ENCODE results near the gene MAP4K5.

MAP4K5 gene

GRCh38 chr14:50476134-50476533, 56.2 kb downstream of the MAP4K5 start:
- DNase-seq = no peak

- peak; percentile 51 for DNase-seq
Measured at GRCh38 chr14:50475460-50475859, 56.9 kb downstream of the MAP4K5 start.

GRCh38 chr14:50471838-50472465, 60.4 kb downstream of the MAP4K5 start:
- peak; percentile 30 for DNase-seq

GRCh38 chr14:50469982-50470381, 62.4 kb downstream of the MAP4K5 start:
- no peak for DNase-seq

GRCh38 chr14:50462111-50462510, 70.3 kb downstream of the MAP4K5 start:
- no peak for DNase-seq

- DNase-seq = no peak
Measured at GRCh38 chr14:50453869-50454268, 78.5 kb downstream of the MAP4K5 start.

- DNase-seq = peak; percentile 47
Measured at GRCh38 chr14:50452979-50453705, 79.2 kb downstream of the MAP4K5 start.

GRCh38 chr14:50452296-50452695, 80.1 kb downstream of the MAP4K5 start:
- no peak for DNase-seq

- DNase-seq = no peak
Measured at GRCh38 chr14:50451854-50452253, 80.5 kb downstream of the MAP4K5 start.

GRCh38 chr14:50447461-50447860, 84.9 kb downstream of the MAP4K5 start:
- peak; percentile 27 for DNase-seq

- DNase-seq = no peak
Measured at GRCh38 chr14:50434528-50434927, 97.8 kb downstream of the MAP4K5 start.

- DNase-seq = no peak
Measured at GRCh38 chr14:50432131-50432530, 100.2 kb downstream of the MAP4K5 start.

- DNase-seq = peak; percentile 59
Measured at GRCh38 chr14:50425816-50426215, 106.6 kb downstream of the MAP4K5 start.

- no peak for DNase-seq
Measured at GRCh38 chr14:50425105-50425504, 107.3 kb downstream of the MAP4K5 start.

GRCh38 chr14:50423529-50423928, 108.8 kb downstream of the MAP4K5 start:
- no peak for DNase-seq

- no peak for DNase-seq
Measured at GRCh38 chr14:50421499-50421898, 110.9 kb downstream of the MAP4K5 start.

- no peak for DNase-seq
Measured at GRCh38 chr14:50417853-50418252, 114.5 kb downstream of the MAP4K5 start.

- no peak for DNase-seq
Measured at GRCh38 chr14:50410921-50411320, 121.4 kb downstream of the MAP4K5 start.

GRCh38 chr14:50410071-50410470, 122.3 kb downstream of the MAP4K5 start:
- DNase-seq = no peak

GRCh38 chr14:50407111-50407812, 125.1 kb downstream of the MAP4K5 start:
- no peak for DNase-seq

GRCh38 chr14:50403419-50403818, 128.9 kb downstream of the MAP4K5 start:
- no peak for DNase-seq

- no peak for DNase-seq
Measured at GRCh38 chr14:50402965-50403364, 129.4 kb downstream of the MAP4K5 start.

- DNase-seq = no peak
Measured at GRCh38 chr14:50400461-50400860, 131.9 kb downstream of the MAP4K5 start.
